Right lobe of liver (tissue), 4 donors: ENCODE data around the gene TAGLN2.

ENCODE experiments used
- CTCF ChIP-seq, 4 donors: fragments of 200-600 bp in 3 of 4; fragments of 450-650 bp in 1 of 4; IDR thresholded peaks; one replicate each; pipeline versions ENCODE4 v1.5.1 to v1.8.0; 2016 to 2022; ENCODE audit warnings: antibody characterized with exemption in 4 of 4, mild to moderate bottlenecking in 2 of 4
- POLR2A ChIP-seq: fragments of 450-650 bp; IDR thresholded peaks from one replicate; pipeline ENCODE4 v1.6.1; 2017; ENCODE audit warnings: antibody characterized with exemption, mild to moderate bottlenecking
- donor health status: DM: no; HTN: no; CAD: no.
- donor health status: DM: no; HTN: no; CAD: no.
- donor health status: DM: no; HTN: yes; CAD: no.

DNA sequence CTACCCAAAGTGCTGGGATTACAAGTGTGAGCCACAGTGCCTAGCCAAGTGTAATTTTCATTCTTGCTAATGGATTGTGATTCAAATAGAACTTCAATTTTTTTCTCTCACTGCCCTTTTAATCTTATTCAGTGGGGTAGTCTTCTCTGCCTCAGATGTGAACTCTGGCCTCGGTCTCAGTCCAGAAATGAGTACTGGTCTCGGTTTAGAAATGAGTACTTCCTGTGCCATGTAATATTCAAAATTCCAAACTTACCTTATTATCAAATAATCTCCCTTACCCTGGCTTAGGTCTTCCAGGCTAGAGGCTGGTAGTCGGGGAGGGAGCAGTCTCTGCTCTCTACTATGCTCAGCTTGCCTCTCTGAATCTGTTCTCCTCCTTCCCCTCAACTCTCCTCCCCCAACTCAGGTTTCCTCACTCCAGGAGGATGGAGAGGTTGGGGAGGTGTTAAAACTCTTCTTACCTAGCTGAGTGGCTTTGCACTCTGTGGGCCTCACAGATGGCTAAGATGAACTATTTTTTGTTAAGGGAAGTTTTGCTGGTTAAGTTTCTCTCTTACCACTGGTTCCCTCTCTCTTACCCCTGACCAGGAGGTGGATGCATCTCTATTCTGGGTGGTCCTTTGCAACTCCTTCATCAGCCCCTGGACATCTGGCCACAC, 33.5 kb upstream of the TAGLN2 start:
- TF ChIP-seq POLR2A = no peak
- TF ChIP-seq CTCF (IDR thresholded peaks at IDR 0.05) = no peak
